Esophagus mucosa (tissue), 1 donor: ENCODE measurements around the gene SLC5A1. TPM values are rescaled to one million over a fixed set of nuclear protein-coding genes. Genes with fewer than 3 reads are reported as not detected.

ENCODE experiments used
- ATAC-seq: fragments of 200-7000 bp; cut with Tn5 transposase; one replicate; pipeline ENCODE4 v1.9.1; 2020
- total RNA-seq: library from RNA; stranded (reverse); gene quantifications from one replicate; pipeline ENCODE4 v1.2.4, GENCODE V29; 2023
- donor health status: DM: yes; HTN: yes; CAD: no.

Gene SLC5A1
- total RNA-seq, 1 donor from 2014 or later: 8.1 TPM

DNA sequence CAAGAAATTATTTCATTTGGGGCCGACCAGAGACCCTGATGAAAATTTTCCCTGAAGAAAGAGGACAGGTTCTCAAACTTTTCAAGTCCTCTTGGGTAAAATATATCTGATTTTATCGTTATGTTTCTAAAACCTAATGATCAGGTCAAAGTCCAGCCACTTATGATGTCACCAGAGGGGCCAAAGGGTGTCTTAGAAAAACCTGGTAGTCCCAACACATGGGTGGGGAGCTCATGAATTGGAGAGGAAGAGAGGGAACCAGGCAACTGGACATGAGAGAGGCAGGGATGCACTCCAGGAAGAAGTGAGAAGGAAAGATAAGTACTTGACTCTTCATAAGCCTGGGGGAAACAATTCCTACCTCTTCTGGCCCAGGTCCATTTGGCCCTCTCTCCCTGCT is 9.2 kb downstream of the SLC5A1 start:
- no peak for ATAC-seq

GRCh38 chr22:32052936-32053791 is 10.1 kb downstream of the SLC5A1 start:
- no peak for ATAC-seq

- ATAC-seq: no peak
Observed at GRCh38 chr22:32055069-32055468, 12.0 kb downstream of the SLC5A1 start.

- ATAC-seq: no peak
Observed at GRCh38 chr22:32058656-32059260, 15.7 kb downstream of the SLC5A1 start.

DNA sequence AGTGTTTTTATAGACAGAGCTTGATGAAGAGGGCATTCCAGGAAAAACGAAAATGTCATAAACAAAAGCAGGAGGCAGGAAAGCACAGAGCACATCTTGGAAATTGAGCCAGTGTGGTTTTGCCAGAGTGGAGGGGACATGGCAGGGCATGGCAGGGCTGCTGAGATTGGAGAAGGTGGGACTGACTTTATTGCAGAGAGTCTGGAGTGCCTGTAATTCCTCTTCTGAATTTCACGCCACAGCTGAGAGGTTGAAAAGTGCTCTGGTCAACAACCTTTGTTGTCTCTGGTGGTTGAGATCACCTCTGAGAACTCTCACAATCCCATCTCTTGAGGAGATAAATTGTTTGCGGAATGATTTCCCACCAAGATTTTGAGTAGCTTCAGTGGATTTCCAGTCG is 16.4 kb downstream of the SLC5A1 start:
- no peak for ATAC-seq

GRCh38 chr22:32063701-32064100 is 20.6 kb downstream of the SLC5A1 start:
- no peak for ATAC-seq

DNA sequence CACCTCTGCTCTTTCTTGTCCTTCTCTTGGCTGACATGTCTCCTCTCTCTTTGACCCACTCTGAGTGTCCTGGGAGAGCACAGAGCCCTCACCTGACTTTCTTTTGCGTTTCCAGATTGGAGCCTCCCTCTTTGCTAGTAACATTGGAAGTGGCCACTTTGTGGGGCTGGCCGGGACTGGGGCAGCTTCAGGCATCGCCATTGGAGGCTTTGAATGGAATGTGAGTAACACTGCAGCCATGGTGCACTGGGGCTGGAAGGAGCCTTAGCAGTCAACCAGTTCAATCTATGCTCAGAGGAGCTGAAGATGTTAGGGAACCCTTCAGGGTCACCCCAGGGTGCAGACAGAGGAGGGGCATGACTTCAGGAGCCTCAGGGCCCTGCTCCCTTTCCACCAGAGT is 23.8 kb downstream of the SLC5A1 start:
- no peak for ATAC-seq

GRCh38 chr22:32067613-32068012 is 24.6 kb downstream of the SLC5A1 start:
- no peak for ATAC-seq

GRCh38 chr22:32069579-32070372 is 26.7 kb downstream of the SLC5A1 start:
- no peak for ATAC-seq

GRCh38 chr22:32073262-32073661 is 30.2 kb downstream of the SLC5A1 start:
- no peak for ATAC-seq

- no peak for ATAC-seq
Observed at GRCh38 chr22:32073823-32074380, 30.8 kb downstream of the SLC5A1 start.

- ATAC-seq: no peak
Observed at GRCh38 chr22:32075997-32076760, 33.1 kb downstream of the SLC5A1 start.

DNA sequence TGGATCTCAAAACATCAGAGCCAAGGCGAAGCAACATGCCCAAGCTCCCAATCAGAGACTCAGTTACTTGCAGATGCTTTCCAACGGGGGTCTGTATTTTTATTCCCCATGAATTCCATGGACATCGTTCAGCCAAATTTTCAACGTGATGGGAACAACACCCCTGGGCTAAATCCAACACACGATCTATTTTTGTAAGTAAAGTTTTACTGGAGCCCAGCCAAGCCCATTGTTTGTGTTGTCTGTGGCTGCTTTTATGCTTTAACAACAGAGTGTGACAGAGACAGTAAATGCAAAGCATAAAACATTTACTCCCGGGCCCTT is 33.7 kb downstream of the SLC5A1 start:
- ATAC-seq: no peak

- no peak for ATAC-seq
Observed at GRCh38 chr22:32077151-32077550, 34.1 kb downstream of the SLC5A1 start.

- peak; percentile 68 for ATAC-seq
Observed at GRCh38 chr22:32079130-32080089, 36.3 kb downstream of the SLC5A1 start.

GRCh38 chr22:32080904-32081303 is 37.8 kb downstream of the SLC5A1 start:
- ATAC-seq: peak; percentile 80

- no peak for ATAC-seq
Observed at GRCh38 chr22:32082331-32082730, 39.3 kb downstream of the SLC5A1 start.

GRCh38 chr22:32083000-32083399 is 39.9 kb downstream of the SLC5A1 start:
- no peak for ATAC-seq

- no peak for ATAC-seq
Observed at GRCh38 chr22:32083814-32084213, 40.8 kb downstream of the SLC5A1 start.

GRCh38 chr22:32088084-32088483 is 45.0 kb downstream of the SLC5A1 start:
- no peak for ATAC-seq

DNA sequence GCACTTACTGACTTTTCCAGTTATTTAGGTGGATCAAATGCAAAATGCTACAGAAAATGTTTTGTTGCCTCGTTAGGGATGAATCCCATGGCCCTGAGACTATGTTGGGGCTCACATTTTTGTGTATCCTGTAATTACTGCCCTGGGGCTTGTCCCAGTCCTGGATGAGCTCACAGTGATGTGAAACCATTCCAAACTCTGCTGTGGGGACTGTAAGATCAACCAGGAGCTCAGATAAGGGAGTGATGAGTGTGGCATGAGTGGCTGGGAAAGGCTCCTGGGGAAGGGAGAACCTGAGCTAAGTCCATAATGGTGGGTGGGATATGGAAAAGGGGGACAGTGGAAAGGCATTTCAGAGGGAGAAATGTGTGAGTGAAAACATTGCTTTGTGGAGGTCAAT is 54.0 kb downstream of the SLC5A1 start:
- no peak for ATAC-seq
